ENCODE results near the gene SLC22A23.

DNA sequence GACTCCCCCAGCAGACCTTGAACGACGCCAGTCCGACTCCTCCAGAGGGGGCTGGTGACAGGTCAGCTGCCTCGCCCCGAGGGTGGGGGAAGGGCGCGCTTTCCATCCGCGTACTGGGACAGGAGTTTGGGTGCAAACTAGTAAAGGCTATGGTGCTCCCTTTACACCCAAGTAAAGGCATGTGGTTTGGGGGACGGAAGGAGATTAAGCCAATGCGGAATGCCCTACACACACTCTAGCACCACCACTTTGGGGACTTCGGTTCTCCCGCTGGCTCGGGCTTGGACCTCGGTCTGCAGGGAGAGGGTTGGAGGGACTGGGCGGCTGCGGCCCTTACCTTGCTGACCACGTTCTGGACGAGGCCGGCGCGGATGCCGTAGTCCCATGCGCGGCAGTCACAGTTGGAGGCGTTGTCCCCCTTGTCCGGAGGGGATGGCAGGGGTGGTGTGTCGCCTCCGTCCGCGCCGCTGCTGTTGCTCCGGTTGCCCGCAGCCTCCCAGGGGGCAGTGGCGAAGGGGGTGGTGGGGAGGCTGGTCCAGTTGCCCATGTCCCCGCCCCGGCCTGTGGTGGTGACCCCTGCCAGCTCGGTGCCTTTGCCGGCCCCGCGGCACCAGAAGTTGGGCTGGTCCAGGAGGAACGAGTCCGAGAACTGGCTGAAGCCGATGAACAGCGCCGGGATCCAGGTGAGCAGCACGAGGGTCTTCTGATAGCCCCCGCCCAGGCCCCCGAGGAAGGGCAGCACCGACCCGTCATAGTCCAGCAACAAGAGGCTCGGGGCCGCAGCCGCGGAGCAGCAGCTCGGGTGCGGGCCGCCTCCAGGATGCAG is 1.1 kb downstream of the SLC22A23 start:
- TF ChIP-seq, protein P1, sequence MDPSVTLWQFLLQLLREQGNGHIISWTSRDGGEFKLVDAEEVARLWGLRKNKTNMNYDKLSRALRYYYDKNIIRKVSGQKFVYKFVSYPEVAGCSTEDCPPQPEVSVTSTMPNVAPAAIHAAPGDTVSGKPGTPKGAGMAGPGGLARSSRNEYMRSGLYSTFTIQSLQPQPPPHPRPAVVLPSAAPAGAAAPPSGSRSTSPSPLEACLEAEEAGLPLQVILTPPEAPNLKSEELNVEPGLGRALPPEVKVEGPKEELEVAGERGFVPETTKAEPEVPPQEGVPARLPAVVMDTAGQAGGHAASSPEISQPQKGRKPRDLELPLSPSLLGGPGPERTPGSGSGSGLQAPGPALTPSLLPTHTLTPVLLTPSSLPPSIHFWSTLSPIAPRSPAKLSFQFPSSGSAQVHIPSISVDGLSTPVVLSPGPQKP (IDR thresholded peaks at IDR 0.05; ENCODE audit: borderline replicate concordance, low read depth, low read length): no peak
- TF ChIP-seq, protein P2, sequence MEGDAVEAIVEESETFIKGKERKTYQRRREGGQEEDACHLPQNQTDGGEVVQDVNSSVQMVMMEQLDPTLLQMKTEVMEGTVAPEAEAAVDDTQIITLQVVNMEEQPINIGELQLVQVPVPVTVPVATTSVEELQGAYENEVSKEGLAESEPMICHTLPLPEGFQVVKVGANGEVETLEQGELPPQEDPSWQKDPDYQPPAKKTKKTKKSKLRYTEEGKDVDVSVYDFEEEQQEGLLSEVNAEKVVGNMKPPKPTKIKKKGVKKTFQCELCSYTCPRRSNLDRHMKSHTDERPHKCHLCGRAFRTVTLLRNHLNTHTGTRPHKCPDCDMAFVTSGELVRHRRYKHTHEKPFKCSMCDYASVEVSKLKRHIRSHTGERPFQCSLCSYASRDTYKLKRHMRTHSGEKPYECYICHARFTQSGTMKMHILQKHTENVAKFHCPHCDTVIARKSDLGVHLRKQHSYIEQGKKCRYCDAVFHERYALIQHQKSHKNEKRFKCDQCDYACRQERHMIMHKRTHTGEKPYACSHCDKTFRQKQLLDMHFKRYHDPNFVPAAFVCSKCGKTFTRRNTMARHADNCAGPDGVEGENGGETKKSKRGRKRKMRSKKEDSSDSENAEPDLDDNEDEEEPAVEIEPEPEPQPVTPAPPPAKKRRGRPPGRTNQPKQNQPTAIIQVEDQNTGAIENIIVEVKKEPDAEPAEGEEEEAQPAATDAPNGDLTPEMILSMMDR (conservative IDR thresholded peaks at IDR 0.05; ENCODE audit: low read depth, low read length): no peak
- TF ChIP-seq CEBPB (IDR thresholded peaks at IDR 0.05; ENCODE audit: low read depth, low read length): no peak
- TF ChIP-seq NFE2L2 (IDR thresholded peaks at IDR 0.05; ENCODE audit: low read depth, low read length): no peak
- no peak for TF ChIP-seq BHLHE40 (IDR thresholded peaks at IDR 0.05; ENCODE audit: low read depth, low read length)
- TF ChIP-seq, protein P3, sequence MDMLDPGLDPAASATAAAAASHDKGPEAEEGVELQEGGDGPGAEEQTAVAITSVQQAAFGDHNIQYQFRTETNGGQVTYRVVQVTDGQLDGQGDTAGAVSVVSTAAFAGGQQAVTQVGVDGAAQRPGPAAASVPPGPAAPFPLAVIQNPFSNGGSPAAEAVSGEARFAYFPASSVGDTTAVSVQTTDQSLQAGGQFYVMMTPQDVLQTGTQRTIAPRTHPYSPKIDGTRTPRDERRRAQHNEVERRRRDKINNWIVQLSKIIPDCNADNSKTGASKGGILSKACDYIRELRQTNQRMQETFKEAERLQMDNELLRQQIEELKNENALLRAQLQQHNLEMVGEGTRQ (IDR thresholded peaks at IDR 0.05; ENCODE audit: low read depth, low read length): no peak
- no peak for TF ChIP-seq RFX5 (IDR thresholded peaks at IDR 0.05; ENCODE audit: low read depth, low read length)
- no peak for TF ChIP-seq RAD21 (IDR thresholded peaks at IDR 0.05; ENCODE audit: low read length)
- no peak for TF ChIP-seq POLR2A (IDR thresholded peaks at IDR 0.05; ENCODE audit: low read depth, low read length)
- no peak for TF ChIP-seq MAFK (IDR thresholded peaks at IDR 0.05; ENCODE audit: low read depth, low read length)
- TF ChIP-seq MXI1 (IDR thresholded peaks at IDR 0.05; ENCODE audit: borderline replicate concordance, low read depth, low read length): no peak
- TF ChIP-seq CHD1 (IDR thresholded peaks at IDR 0.05; ENCODE audit: low read depth, low read length): no peak
